Lung (tissue), 12 donors: ENCODE data around the gene GRIN2A. TPM values are rescaled to one million over a fixed set of nuclear protein-coding genes. Genes with fewer than 3 reads are reported as not detected.

Experiments used
- ATAC-seq: fragments of 200-7000 bp; cut with Tn5 transposase; one replicate; pipeline ENCODE4 v1.9.1; 2020; ENCODE audit warnings: moderate number of reproducible peaks; ENCODE audit not compliant: insufficient read depth, low FRiP score
- DNase-seq, 3 donors: peaks; one replicate each; pipeline ENCODE4 v3.0.0-alpha.2; 2013 to 2017
- H3K27ac ChIP-seq, 2 donors: one replicate each; pipeline ENCODE4 v1.5.1; 2013; ENCODE audit warnings: mild to moderate bottlenecking in 2 of 2, moderate library complexity in 2 of 2, control low read depth in 1 of 2, inconsistent platforms in 1 of 2, low read depth in 1 of 2, low read length in 1 of 2
- H3K27me3 ChIP-seq, 3 donors: one replicate each; pipeline ENCODE4 v1.5.1; 2013; ENCODE audit warnings: low read length in 2 of 3; ENCODE audit not compliant: control insufficient read depth in 3 of 3, insufficient read depth in 3 of 3
- H3K36me3 ChIP-seq, 4 donors: one replicate each; pipeline ENCODE4 v1.5.1; 2013; ENCODE audit warnings: low read length in 4 of 4, mild to moderate bottlenecking in 1 of 4, moderate library complexity in 1 of 4; ENCODE audit not compliant: control insufficient read depth in 4 of 4, insufficient read depth in 4 of 4
- H3K4me1 ChIP-seq, 5 donors: one replicate each; pipeline ENCODE4 v1.5.1; 2013; ENCODE audit warnings: low read length in 5 of 5, mild to moderate bottlenecking in 2 of 5, moderate library complexity in 1 of 5; ENCODE audit not compliant: control insufficient read depth in 5 of 5, insufficient read depth in 5 of 5
- H3K4me3 ChIP-seq: one replicate; pipeline ENCODE4 v1.5.1; 2013; ENCODE audit warnings: mild to moderate bottlenecking, control low read depth, moderate library complexity
- H3K9ac ChIP-seq, 2 donors: one replicate each; pipeline ENCODE4 v1.5.1; 2013; ENCODE audit warnings: low read length in 2 of 2, control low read depth in 1 of 2; ENCODE audit not compliant: insufficient read depth in 1 of 2
- H3K9me3 ChIP-seq, 4 donors: one replicate each; pipeline ENCODE4 v1.5.1; 2013; ENCODE audit warnings: low read length in 3 of 4, mild to moderate bottlenecking in 1 of 4, moderate library complexity in 1 of 4; ENCODE audit not compliant: control insufficient read depth in 4 of 4, insufficient read depth in 3 of 4
- WGBS, 2 donors: extraction: QIAGEN DNeasy Blood & Tissue Kit; methylation state at CpG; one replicate each; pipeline ENCODE4 v1.1.7; 2013; 5-methylcytosine and 5-hydroxymethylcytosine counted together
- polyA plus RNA-seq, 2 donors: library from polyadenylated mRNA; stranded (reverse); fragments of 200-250 nt; gene quantifications; one replicate each; pipeline ENCODE4 v1.2.1, GENCODE V29; 2013
- total RNA-seq, 2 donors: library from RNA; depleted of rRNA in 1 of 2; stranded (reverse); fragments of >200 nt in 1 of 2; gene quantifications; one replicate each; pipeline ENCODE4 v1.2.1, GENCODE V29; 2014 to 2021
- TF ChIP-seq, protein P1 (sequence below): IDR thresholded peaks from 2 replicates; pipeline ENCODE4 v1.5.1; 2012; ENCODE audit warnings: mild to moderate bottlenecking; ENCODE audit errors: control extremely low read depth, extremely low read depth
- donor health status: control.
- donor health status: control.
- donor health status: Bipolar disorder and iron deficiency.
- donor health status: healthy.
- donor health status: DM: yes; HTN: yes; CAD: no.

GRIN2A gene
- total and polyA plus RNA-seq, 4 donors: 0.02 to 0.37 (median 0.10) TPM

GRCh38 chr16:9948933-9949332 lies 233.3 kb downstream of the GRIN2A start:
- no peak for ATAC-seq

DNA sequence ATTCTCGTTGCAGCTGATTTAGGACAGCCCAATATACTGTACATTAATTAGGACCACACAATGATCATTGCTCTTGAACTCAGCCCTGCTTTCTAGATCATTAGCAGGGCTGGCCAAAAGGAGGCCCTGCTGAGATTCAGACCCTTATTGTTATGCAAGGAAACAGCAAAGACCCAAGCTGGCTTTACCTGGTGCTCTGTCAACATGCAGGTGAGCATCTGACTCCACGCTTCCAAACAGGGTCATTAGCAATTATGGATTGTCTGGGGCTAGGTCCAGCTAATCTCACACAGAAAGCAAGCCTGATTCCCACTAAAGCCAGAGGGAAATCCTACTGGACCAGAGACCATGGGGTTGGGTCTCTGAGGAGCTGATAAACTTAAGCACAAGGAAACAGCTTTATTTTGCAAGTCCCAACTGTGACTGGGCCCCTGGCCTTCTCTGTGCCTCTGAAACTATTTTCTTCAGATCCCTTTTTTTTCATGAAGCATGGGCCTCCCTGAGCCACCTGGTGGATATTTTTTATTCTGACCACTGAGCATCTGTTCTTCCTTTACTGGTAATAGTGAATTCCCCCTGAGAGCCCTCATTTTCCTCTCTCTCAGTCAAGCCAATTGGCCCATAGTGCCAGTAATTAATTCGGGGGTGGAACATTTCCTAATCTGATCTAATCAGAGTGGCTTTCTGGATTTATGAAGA lies 236.1 kb downstream of the GRIN2A start:
- Histone ChIP-seq H3K9me3 (no peaks in the 10 kb centered on the region), H3K4me3 (no peak overlapping the region), H3K27me3 (no peaks in the 10 kb centered on the region), H3K9ac (no peak overlapping the region), H3K36me3 (no peaks in the 10 kb centered on the region), H3K4me1 (no peaks in the 10 kb centered on the region), H3K27ac (no peak overlapping the region)
- WGBS, 2 donors: 90% methylated on average over 3 of the region's 3 CpGs
- TF ChIP-seq, protein P1, sequence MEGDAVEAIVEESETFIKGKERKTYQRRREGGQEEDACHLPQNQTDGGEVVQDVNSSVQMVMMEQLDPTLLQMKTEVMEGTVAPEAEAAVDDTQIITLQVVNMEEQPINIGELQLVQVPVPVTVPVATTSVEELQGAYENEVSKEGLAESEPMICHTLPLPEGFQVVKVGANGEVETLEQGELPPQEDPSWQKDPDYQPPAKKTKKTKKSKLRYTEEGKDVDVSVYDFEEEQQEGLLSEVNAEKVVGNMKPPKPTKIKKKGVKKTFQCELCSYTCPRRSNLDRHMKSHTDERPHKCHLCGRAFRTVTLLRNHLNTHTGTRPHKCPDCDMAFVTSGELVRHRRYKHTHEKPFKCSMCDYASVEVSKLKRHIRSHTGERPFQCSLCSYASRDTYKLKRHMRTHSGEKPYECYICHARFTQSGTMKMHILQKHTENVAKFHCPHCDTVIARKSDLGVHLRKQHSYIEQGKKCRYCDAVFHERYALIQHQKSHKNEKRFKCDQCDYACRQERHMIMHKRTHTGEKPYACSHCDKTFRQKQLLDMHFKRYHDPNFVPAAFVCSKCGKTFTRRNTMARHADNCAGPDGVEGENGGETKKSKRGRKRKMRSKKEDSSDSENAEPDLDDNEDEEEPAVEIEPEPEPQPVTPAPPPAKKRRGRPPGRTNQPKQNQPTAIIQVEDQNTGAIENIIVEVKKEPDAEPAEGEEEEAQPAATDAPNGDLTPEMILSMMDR: no peak
- ATAC-seq (no peak), DNase-seq (no peak)

More at GRCh38 chr16:9948933-9949332, 233.3 kb downstream of the GRIN2A start:
- WGBS, 2 donors: 76 to 85% methylated on average over 4 of the region's 4 CpGs
- DNase-seq: peak in 1 of 3 donors; percentile 3
- no peaks in the 10 kb centered on the region for H3K36me3 ChIP-seq
- no peak overlapping the region for H3K9ac ChIP-seq
- no peaks in the 10 kb centered on the region for H3K4me1 ChIP-seq
- H3K4me3 ChIP-seq: no peak overlapping the region
- TF ChIP-seq, protein P1: no peak
- peaks cover 0 to 2% (median 0%) of the 10 kb centered on the region in 3 donors for H3K27me3 ChIP-seq
- no peak overlapping the region for H3K27ac ChIP-seq
- no peaks in the 10 kb centered on the region for H3K9me3 ChIP-seq

GRCh38 chr16:9943121-9943520 lies 239.1 kb downstream of the GRIN2A start:
- DNase-seq (no peak), ATAC-seq (no peak)
- Histone ChIP-seq H3K4me3 (no peak overlapping the region), H3K27ac (no peak overlapping the region), H3K36me3 (no peaks in the 10 kb centered on the region), H3K9me3 (no peaks in the 10 kb centered on the region), H3K4me1 (no peaks in the 10 kb centered on the region), H3K9ac (no peak overlapping the region), H3K27me3 (no peaks in the 10 kb centered on the region)
- WGBS, 2 donors: 84 to 85% methylated on average over 5 of the region's 5 CpGs
- TF ChIP-seq, protein P1: no peak

- WGBS, 2 donors: 70 to 82% methylated on average over 3 of the region's 3 CpGs
- TF ChIP-seq, protein P1: no peak
- Histone ChIP-seq H3K27ac (no peak overlapping the region), H3K4me1 (no peaks in the 10 kb centered on the region), H3K9ac (no peak overlapping the region), H3K9me3 (no peaks in the 10 kb centered on the region), H3K36me3 (no peaks in the 10 kb centered on the region), H3K27me3 (no peaks in the 10 kb centered on the region), H3K4me3 (no peak overlapping the region)
- DNase-seq: no peak
- ATAC-seq: no peak
These were observed 241.0 kb downstream of the GRIN2A start for GRCh38 chr16:9941245-9941644.
